LNCaP clone FGC (cell line): ENCODE measurements around the gene TRMT112.
A peak's percentile ranks its signal among the peaks of the same experiment; 100 is the strongest.

Experiments
- DNase-seq: peaks from one replicate; pipeline ENCODE4 v3.0.0-alpha.2; 2011; ENCODE audit warnings: low read depth
- H3K4me3 ChIP-seq: 2 replicates; pipeline ENCODE4 v1.5.1; 2011; ENCODE audit warnings: mild to moderate bottlenecking, low read depth, low read length, control low read depth
- CTCF ChIP-seq: IDR thresholded peaks from 2 replicates; pipeline ENCODE4 v1.5.1; 2012; ENCODE audit warnings: mild to moderate bottlenecking; ENCODE audit not compliant: control insufficient read depth, insufficient read depth; ENCODE audit errors: extremely low read depth

TRMT112 gene

GRCh38 chr11:64268893-64269539 is 48.3 kb downstream of the TRMT112 start:
- peak overlapping the region; percentile 59 for H3K4me3 ChIP-seq
- TF ChIP-seq CTCF, result no peak
- DNase-seq, result no peak

- peak overlapping the region; percentile 59 for H3K4me3 ChIP-seq
- no peak for TF ChIP-seq CTCF
- DNase-seq, result no peak
Measured at GRCh38 chr11:64268025-64268892, 49.1 kb downstream of the TRMT112 start.

DNA sequence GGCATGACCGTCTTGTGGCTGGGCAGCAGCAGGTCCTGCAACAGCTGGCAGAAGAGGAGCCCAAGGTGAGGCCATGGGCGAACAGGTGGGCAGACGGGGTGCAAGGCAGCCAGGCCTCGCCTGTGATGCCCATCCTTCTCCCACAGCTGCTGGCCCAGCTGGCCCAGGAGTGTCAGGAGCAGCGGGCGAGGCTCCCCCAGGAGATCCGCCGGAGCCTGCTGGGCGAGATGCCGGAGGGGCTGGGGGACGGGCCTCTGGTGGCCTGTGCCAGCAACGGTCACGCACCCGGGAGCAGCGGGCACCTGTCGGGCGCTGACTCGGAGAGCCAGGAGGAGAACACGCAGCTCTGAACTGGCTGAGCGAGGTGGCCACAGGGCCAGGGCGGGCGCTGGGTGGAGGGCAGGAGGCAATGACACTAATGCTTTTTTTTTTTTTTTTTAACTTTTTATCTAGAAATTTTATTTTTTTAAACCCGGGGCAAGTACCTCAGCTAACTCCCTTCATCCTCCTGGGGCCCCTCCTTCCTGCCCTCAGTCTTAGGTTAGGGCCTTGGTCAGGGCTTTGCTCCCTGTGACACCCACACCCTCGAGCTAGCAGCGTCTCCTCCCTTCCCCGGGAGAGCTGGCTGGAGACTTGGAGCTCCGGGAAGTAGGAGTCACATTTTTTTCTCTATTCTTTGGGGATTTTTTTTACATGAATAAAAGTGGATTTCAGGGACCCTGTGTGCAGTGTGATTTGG is 50.0 kb downstream of the TRMT112 start:
- H3K4me3 ChIP-seq, result no peak overlapping the region

More for the DNA sequence above, 50.0 kb downstream of the TRMT112 start:
- DNase-seq, result no peak
- no peak for TF ChIP-seq CTCF
